ENCODE data around the gene ZNF346. TPM values are rescaled to one million over a fixed set of nuclear protein-coding genes. Genes with fewer than 3 reads are reported as not detected.
A peak's percentile ranks its signal among the peaks of the same experiment; 100 is the strongest.

The ZNF346 gene
- total and polyA plus RNA-seq, 2 of the 13 experiments (the other 11 are each of a cell fraction or from before 2014, with no cell fraction given) = 8.6 to 19.4 TPM

- TF ChIP-seq HNF1B (CRISPR knock-in tag; IDR thresholded peaks at IDR 0.05) (peak; percentile 53; the same call in 1 of the 2 replicates), ZNF747 (CRISPR knock-in tag; IDR thresholded peaks at IDR 0.05; ENCODE audit: borderline replicate concordance) (peak; percentile 74), ZBTB1 (CRISPR knock-in tag; IDR thresholded peaks at IDR 0.05; ENCODE audit: borderline replicate concordance) (no peak), DNMT1 (CRISPR knock-in tag; IDR thresholded peaks at IDR 0.05) (0 out of 2 replicates have a peak, but pooled peaks have one; percentile 12), SSRP1 (CRISPR knock-in tag; IDR thresholded peaks at IDR 0.05) (no peak), ZBTB3 (CRISPR knock-in tag; IDR thresholded peaks at IDR 0.05; ENCODE audit: borderline replicate concordance, low read depth) (no peak), HMGA1 (CRISPR knock-in tag; conservative IDR thresholded peaks at IDR 0.05) (no peak), ZNF616 (CRISPR knock-in tag; IDR thresholded peaks at IDR 0.05; ENCODE audit: low read depth) (no peak), ZNF362 (CRISPR knock-in tag; IDR thresholded peaks at IDR 0.05; ENCODE audit: borderline replicate concordance) (no peak), FOXA3 (CRISPR knock-in tag; IDR thresholded peaks at IDR 0.05) (peak; percentile 43), ZSCAN12 (CRISPR knock-in tag; IDR thresholded peaks at IDR 0.05) (no peak), GZF1 (CRISPR knock-in tag; IDR thresholded peaks at IDR 0.05) (peak; percentile 44; the same call in 1 of the 2 replicates), HMG20A (CRISPR knock-in tag; IDR thresholded peaks at IDR 0.05; ENCODE audit: borderline replicate concordance) (0 out of 2 replicates have a peak, but pooled peaks have one; percentile 8), EZH2 (conservative IDR thresholded peaks at IDR 0.05; ENCODE audit: low read depth, low read length) (no peak), RNF219 (CRISPR knock-in tag; IDR thresholded peaks at IDR 0.05) (no peak; the same call in 1 of the 2 replicates), SMAD3 (CRISPR knock-in tag; IDR thresholded peaks at IDR 0.05) (peak; percentile 74; the same call in 1 of the 2 replicates), ZNF280B (CRISPR knock-in tag; IDR thresholded peaks at IDR 0.05; ENCODE audit: borderline replicate concordance) (no peak)
- TF ChIP-seq, protein P1, sequence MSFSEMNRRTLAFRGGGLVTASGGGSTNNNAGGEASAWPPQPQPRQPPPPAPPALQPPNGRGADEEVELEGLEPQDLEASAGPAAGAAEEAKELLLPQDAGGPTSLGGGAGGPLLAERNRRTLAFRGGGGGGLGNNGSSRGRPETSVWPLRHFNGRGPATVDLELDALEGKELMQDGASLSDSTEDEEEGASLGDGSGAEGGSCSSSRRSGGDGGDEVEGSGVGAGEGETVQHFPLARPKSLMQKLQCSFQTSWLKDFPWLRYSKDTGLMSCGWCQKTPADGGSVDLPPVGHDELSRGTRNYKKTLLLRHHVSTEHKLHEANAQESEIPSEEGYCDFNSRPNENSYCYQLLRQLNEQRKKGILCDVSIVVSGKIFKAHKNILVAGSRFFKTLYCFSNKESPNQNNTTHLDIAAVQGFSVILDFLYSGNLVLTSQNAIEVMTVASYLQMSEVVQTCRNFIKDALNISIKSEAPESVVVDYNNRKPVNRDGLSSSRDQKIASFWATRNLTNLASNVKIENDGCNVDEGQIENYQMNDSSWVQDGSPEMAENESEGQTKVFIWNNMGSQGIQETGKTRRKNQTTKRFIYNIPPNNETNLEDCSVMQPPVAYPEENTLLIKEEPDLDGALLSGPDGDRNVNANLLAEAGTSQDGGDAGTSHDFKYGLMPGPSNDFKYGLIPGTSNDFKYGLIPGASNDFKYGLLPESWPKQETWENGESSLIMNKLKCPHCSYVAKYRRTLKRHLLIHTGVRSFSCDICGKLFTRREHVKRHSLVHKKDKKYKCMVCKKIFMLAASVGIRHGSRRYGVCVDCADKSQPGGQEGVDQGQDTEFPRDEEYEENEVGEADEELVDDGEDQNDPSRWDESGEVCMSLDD (CRISPR knock-in tag; IDR thresholded peaks at IDR 0.05; ENCODE audit: borderline replicate concordance) = no peak
- TF ChIP-seq, protein P2, sequence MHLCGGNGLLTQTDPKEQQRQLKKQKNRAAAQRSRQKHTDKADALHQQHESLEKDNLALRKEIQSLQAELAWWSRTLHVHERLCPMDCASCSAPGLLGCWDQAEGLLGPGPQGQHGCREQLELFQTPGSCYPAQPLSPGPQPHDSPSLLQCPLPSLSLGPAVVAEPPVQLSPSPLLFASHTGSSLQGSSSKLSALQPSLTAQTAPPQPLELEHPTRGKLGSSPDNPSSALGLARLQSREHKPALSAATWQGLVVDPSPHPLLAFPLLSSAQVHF (CRISPR knock-in tag; IDR thresholded peaks at IDR 0.05) = peak; percentile 93; the same call in 1 of the 2 replicates
These were observed 16.1 kb upstream of the ZNF346 start, which contains the start of gene UIMC1 (continued) for GRCh38 chr5:177006265-177006972.
